ENCODE results near the gene SPAG6. TPM values are rescaled to one million over a fixed set of nuclear protein-coding genes. Genes with fewer than 3 reads are reported as not detected.

Gene SPAG6
- total RNA-seq, 4 donors from 2014 or later, result 0.29 to 3.9 (median 0.49) TPM; not detected in 1

DNA sequence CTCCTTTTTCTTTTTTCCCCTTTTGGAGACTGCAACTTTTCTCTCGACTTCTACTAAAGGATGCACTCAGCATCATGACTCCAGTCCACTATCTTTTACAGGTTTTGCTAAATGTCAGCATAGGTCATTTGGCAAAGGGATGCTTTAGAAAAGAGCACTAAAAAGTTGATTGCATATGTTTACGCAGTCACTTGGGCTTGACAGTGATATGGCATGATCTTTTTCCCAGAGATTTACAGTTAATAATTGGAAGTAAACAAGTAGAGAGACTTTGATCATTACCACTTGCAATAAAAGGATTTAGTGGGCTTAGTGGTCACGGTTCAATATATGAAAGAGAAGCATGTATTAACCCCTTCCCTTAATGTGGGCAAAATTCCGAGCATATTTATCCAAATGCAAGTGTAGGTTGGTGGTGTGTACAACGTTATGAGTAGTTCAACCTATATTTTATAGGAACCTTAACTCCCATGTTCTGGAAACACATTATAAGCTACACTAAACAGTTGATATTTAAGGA lies 22.6 kb upstream of the SPAG6 start:
- TF ChIP-seq POLR2A (IDR thresholded peaks at IDR 0.05), result no peak
- TF ChIP-seq, protein P1, sequence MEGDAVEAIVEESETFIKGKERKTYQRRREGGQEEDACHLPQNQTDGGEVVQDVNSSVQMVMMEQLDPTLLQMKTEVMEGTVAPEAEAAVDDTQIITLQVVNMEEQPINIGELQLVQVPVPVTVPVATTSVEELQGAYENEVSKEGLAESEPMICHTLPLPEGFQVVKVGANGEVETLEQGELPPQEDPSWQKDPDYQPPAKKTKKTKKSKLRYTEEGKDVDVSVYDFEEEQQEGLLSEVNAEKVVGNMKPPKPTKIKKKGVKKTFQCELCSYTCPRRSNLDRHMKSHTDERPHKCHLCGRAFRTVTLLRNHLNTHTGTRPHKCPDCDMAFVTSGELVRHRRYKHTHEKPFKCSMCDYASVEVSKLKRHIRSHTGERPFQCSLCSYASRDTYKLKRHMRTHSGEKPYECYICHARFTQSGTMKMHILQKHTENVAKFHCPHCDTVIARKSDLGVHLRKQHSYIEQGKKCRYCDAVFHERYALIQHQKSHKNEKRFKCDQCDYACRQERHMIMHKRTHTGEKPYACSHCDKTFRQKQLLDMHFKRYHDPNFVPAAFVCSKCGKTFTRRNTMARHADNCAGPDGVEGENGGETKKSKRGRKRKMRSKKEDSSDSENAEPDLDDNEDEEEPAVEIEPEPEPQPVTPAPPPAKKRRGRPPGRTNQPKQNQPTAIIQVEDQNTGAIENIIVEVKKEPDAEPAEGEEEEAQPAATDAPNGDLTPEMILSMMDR (IDR thresholded peaks at IDR 0.05), result no peak
- no peak for DNase-seq
- Histone ChIP-seq H3K4me3 (peak overlapping the region; percentile 52 to 69), H3K27me3 (no peaks in the 10 kb centered on the region), H3K9me3 (no peaks in the 10 kb centered on the region), H3K36me3 (no peaks in the 10 kb centered on the region), H3K4me1 (peaks cover 0 to 1% of the 10 kb centered on the region in 2 donors), H3K27ac (peak overlapping the region in 1 of 2 donors; percentile 58)
- intact Hi-C loops (cut with DNase I; ENCODE audit: low total_unique reads), result loop anchor here (10.0 kb wide), 2 partner anchors 112 to 828 kb away; no protein-coding TSS in a partner anchor

DNA sequence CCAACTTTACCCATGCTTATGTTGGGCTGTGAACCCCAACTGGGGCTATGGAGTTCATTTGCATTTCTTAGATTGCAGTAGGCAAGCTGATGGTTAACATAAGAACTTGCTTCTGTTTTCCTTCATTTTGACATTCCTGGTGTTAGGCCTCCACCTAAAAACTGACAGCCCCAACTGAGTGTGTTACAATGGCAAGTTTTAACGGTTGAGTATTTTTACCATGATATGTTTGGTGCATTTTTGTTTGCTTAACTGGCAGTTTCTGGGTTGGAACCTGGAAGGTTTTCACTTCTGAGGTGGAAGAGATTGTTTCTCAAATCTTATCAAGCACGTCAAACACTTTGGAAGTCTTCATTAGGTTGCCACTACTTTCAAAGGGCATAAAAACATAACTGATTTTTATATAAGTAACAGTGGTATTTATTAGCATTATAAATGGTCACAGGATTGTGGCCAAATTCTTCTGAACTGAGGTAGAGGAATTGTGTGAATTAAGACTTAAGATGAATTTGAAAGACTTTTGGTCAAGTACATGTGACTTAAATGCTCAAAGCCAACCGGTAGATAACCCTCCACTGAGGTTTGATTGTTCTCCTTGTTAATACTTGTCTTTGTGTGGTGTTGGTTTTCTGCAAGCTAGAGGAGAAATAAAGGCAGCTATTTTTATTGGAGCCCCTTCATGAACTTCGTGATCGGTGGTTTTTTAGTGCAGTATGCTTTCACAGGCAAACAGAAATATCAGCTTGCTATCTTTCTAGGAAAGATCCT lies 21.6 kb upstream of the SPAG6 start:
- no peak overlapping the region for H3K4me3 ChIP-seq
- H3K9me3 ChIP-seq, result no peaks in the 10 kb centered on the region
- H3K4me1 ChIP-seq, result no peaks in the 10 kb centered on the region
- no peaks in the 10 kb centered on the region for H3K27me3 ChIP-seq
- intact Hi-C loops (cut with DNase I; ENCODE audit: low total_unique reads), result loop anchor here (10.0 kb wide), 2 partner anchors 111 to 829 kb away; no protein-coding TSS in a partner anchor
- TF ChIP-seq POLR2A (IDR thresholded peaks at IDR 0.05), result no peak
- TF ChIP-seq, protein P1 (IDR thresholded peaks at IDR 0.05), result no peak
- DNase-seq, result no peak
- H3K27ac ChIP-seq, result no peak overlapping the region
- H3K36me3 ChIP-seq, result no peaks in the 10 kb centered on the region

DNA sequence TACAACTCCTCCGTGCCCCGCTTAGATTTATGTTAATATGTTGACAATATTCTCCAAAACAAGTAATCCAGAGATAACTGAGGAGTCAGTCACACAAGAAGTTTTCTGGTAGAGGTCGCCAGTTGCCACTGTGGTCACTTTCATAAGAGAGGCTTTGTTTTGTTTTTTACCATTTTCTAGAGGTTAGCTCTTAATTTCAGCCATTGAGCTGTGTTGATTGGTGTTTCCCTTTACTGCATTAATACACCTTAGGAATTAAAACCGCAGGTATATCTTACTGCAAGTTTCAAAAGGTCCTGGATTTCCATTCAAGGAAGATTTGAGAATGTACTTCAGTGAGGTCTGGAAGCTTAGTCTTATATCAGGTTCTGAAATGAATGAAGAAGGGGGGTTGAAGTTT lies 20.9 kb upstream of the SPAG6 start:
- Histone ChIP-seq H3K4me1 (no peaks in the 10 kb centered on the region), H3K36me3 (no peaks in the 10 kb centered on the region), H3K9me3 (no peaks in the 10 kb centered on the region), H3K4me3 (no peak overlapping the region), H3K27ac (no peak overlapping the region), H3K27me3 (no peaks in the 10 kb centered on the region)
- TF ChIP-seq POLR2A (IDR thresholded peaks at IDR 0.05), result no peak
- TF ChIP-seq, protein P1 (IDR thresholded peaks at IDR 0.05), result no peak
- intact Hi-C loops (cut with DNase I; ENCODE audit: low total_unique reads), result loop anchor here (10.0 kb wide), 2 partner anchors 110 to 830 kb away; no protein-coding TSS in a partner anchor
- DNase-seq, result no peak

DNA sequence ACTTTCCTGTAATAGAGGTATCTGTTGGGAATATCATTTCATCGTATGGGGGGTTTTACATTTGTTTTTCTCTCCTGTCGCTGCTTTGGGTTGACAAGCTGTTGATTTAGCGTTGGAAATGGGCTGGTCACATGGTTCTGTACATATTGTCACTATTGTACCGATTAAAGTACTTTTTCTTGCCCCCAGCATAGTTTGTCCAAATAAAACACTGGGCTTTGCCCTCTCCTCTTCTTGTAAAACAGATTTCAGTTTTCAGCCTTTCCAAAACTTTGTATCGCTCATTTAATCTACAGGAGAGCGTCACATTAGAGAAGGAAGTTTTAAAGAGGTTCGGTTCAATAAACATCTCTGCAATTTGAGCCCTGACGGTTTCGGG lies 20.4 kb upstream of the SPAG6 start:
- no peaks in the 10 kb centered on the region for H3K9me3 ChIP-seq
- H3K27ac ChIP-seq, result peak overlapping the region; percentile 67 to 80
- intact Hi-C loops (cut with DNase I; ENCODE audit: low total_unique reads), result loop anchor here (10.0 kb wide), 2 partner anchors 110 to 830 kb away; no protein-coding TSS in a partner anchor
- peak overlapping the region; percentile 44 to 53 for H3K4me3 ChIP-seq
- H3K36me3 ChIP-seq, result no peaks in the 10 kb centered on the region
- no peaks in the 10 kb centered on the region for H3K27me3 ChIP-seq
- TF ChIP-seq, protein P1 (IDR thresholded peaks at IDR 0.05), result no peak
- TF ChIP-seq POLR2A (IDR thresholded peaks at IDR 0.05), result no peak
- H3K4me1 ChIP-seq, result no peaks in the 10 kb centered on the region
- no peak for DNase-seq

Measured in uterus (tissue), 4 donors.